HG03159 (cell line): Measurements from ENCODE around the gene FBLIM1.

Experiments used
- ATAC-seq: cut with Tn5 transposase; IDR thresholded peaks from one replicate; pipeline ENCODE4 v1.9.1; 2021; ENCODE audit warnings: mild to moderate bottlenecking, moderate library complexity; ENCODE audit not compliant: unreplicated experiment

FBLIM1 gene

GRCh38 chr1:15730936-15731335, 27.7 kb upstream of the FBLIM1 start:
- ATAC-seq = no peak

- ATAC-seq = no peak
Observed at GRCh38 chr1:15731735-15732685, 26.6 kb upstream of the FBLIM1 start.

- no peak for ATAC-seq
Observed at GRCh38 chr1:15732686-15733081, 25.9 kb upstream of the FBLIM1 start.

GRCh38 chr1:15733218-15733725, 25.3 kb upstream of the FBLIM1 start:
- no peak for ATAC-seq

GRCh38 chr1:15733726-15734226, 24.8 kb upstream of the FBLIM1 start:
- ATAC-seq = no peak

GRCh38 chr1:15734296-15734695, 24.3 kb upstream of the FBLIM1 start:
- ATAC-seq = no peak

- ATAC-seq = no peak
Observed at GRCh38 chr1:15734901-15735300, 23.7 kb upstream of the FBLIM1 start.

- no peak for ATAC-seq
Observed at GRCh38 chr1:15735304-15736037, 23.1 kb upstream of the FBLIM1 start.

GRCh38 chr1:15736038-15736891, 22.3 kb upstream of the FBLIM1 start, which contains the start of gene SLC25A34:
Gene SLC25A34, plus strand, starts transcription at chr1:15736258. Its CDS starts 228 bp downstream, at chr1:15736486.
- ATAC-seq = no peak

- no peak for ATAC-seq
Observed at GRCh38 chr1:15736892-15737261, 21.7 kb upstream of the FBLIM1 start.

GRCh38 chr1:15737324-15738319, 21.0 kb upstream of the FBLIM1 start:
- ATAC-seq = no peak

- no peak for ATAC-seq
Observed at GRCh38 chr1:15738416-15739113, 20.0 kb upstream of the FBLIM1 start.

- ATAC-seq = no peak
Observed at GRCh38 chr1:15739259-15739658, 19.3 kb upstream of the FBLIM1 start.

GRCh38 chr1:15739745-15740144, 18.9 kb upstream of the FBLIM1 start:
- no peak for ATAC-seq

- peak; percentile 72 for ATAC-seq
Observed at GRCh38 chr1:15740924-15741850, 17.4 kb upstream of the FBLIM1 start.

- ATAC-seq = no peak
Observed at GRCh38 chr1:15742339-15742801, 16.2 kb upstream of the FBLIM1 start, which contains the start of gene TMEM82. Gene TMEM82, plus strand, starts transcription at chr1:15742499. Its CDS starts 61 bp downstream, at chr1:15742560.

GRCh38 chr1:15744122-15744679, 14.4 kb upstream of the FBLIM1 start:
- no peak for ATAC-seq
